GM12892 (cell line): ENCODE measurements around the gene NR3C2.

Experiments
- POLR2A ChIP-seq: IDR thresholded peaks from 2 replicates; pipeline ENCODE4 v1.6.1; 2011; ENCODE audit warnings: low read depth, low read length, control low read depth
- POLR2AphosphoS5 ChIP-seq: IDR thresholded peaks from 2 replicates; pipeline ENCODE4 v1.6.1; 2011; ENCODE audit warnings: low read depth, low read length, control low read depth

GRCh38 chr4:148283665-148284064 is 158.5 kb downstream of the NR3C2 start:
- TF ChIP-seq POLR2A (no peak), POLR2AphosphoS5 (no peak)
